ENCODE measurements around the gene SREK1IP1.
"Not testable (repeated sequence)": the region's sequence is repeated elsewhere in the genome, so short reads cannot be mapped to it uniquely, and the experiment has no call there.

SREK1IP1 gene

DNA sequence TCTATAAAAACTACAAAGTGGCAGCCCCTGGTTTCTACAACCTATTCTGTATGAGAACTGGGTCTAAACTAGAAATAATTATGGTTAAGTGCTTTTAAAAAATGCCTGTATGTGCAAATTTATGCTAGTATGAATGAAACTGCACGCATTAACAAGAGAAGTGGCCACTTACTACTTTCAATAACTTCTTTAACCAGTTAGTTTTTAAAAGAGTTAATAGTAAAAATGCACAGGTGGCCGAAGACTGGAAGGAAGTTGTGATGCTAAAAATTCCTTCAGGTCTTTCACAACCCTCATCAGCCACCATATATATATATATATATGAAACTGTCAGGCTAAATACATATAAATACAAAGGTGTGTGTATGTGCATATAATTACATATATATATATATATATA is 41.3 kb downstream of the SREK1IP1 start:
- ATAC-seq, result no peak
- H3K27me3 Mint-ChIP-seq, result no peaks in the 10 kb centered on the region
- no peaks in the 10 kb centered on the region for H3K9me3 Mint-ChIP-seq
- H3K4me1 Mint-ChIP-seq, result no peaks in the 10 kb centered on the region
- peaks cover 46% of the 10 kb centered on the region for H3K36me3 Mint-ChIP-seq
- no peak overlapping the region for H3K27ac Mint-ChIP-seq
- H3K4me3 Mint-ChIP-seq, result no peak overlapping the region

- Mint-ChIP-seq H3K9me3 (no peaks in the 10 kb centered on the region), H3K27me3 (no peaks in the 10 kb centered on the region), H3K36me3 (peaks cover 25% of the 10 kb centered on the region), H3K4me1 (no peaks in the 10 kb centered on the region), H3K27ac (no peak overlapping the region), H3K4me3 (no peak overlapping the region)
- ATAC-seq, result no peak
Observed at GRCh38 chr5:64722588-64722987, 45.9 kb downstream of the SREK1IP1 start.

GRCh38 chr5:64714495-64714894 is 54.0 kb downstream of the SREK1IP1 start:
- not testable (repeated sequence) for H3K36me3 Mint-ChIP-seq, H3K9me3 Mint-ChIP-seq

GRCh38 chr5:64707191-64707590 is 61.3 kb downstream of the SREK1IP1 start:
- Mint-ChIP-seq H3K4me3 (no peak overlapping the region), H3K27ac (no peak overlapping the region), H3K9me3 (no peaks in the 10 kb centered on the region), H3K36me3 (no peaks in the 10 kb centered on the region), H3K4me1 (no peaks in the 10 kb centered on the region), H3K27me3 (peaks cover 27% of the 10 kb centered on the region)
- ATAC-seq, result no peak

More at GRCh38 chr5:64714495-64714894, 54.0 kb downstream of the SREK1IP1 start:
- not testable (repeated sequence) for H3K27me3 Mint-ChIP-seq, H3K27ac Mint-ChIP-seq, H3K4me1 Mint-ChIP-seq, H3K4me3 Mint-ChIP-seq, ATAC-seq

DNA sequence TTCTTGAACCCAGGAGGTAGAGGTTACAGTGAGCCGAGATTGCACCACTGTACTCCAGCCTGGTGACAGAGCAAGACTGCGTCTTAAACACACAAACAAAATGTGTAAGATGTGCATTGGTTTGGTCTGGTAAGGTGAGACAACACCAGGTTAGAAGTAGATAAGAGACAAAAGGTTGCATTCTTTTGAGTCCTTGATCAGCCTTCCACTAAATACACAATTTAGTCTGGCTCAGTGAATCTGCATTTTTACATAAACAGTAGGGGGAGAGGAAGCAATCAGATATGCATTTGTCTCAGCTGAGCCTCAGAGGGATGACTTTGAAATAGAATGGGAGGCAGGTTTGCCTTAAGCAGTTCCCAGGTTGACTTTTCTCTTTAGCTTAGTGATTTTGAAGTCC is 62.4 kb downstream of the SREK1IP1 start:
- H3K4me3 Mint-ChIP-seq, H3K4me1 Mint-ChIP-seq, H3K36me3 Mint-ChIP-seq, H3K9me3 Mint-ChIP-seq, ATAC-seq, H3K27ac Mint-ChIP-seq: not testable (repeated sequence)
- H3K27me3 Mint-ChIP-seq, result peaks cover 27% of the 10 kb centered on the region

- Mint-ChIP-seq H3K27ac (no peak overlapping the region), H3K9me3 (peaks cover 9% of the 10 kb centered on the region), H3K36me3 (no peaks in the 10 kb centered on the region), H3K4me1 (no peaks in the 10 kb centered on the region), H3K27me3 (peaks cover 16% of the 10 kb centered on the region), H3K4me3 (no peak overlapping the region)
- ATAC-seq, result no peak
Observed at GRCh38 chr5:64700765-64701164, 67.7 kb downstream of the SREK1IP1 start.

- H3K36me3 Mint-ChIP-seq, H3K9me3 Mint-ChIP-seq: not testable (repeated sequence)
Observed at GRCh38 chr5:64696414-64696813, 72.1 kb downstream of the SREK1IP1 start.

DNA sequence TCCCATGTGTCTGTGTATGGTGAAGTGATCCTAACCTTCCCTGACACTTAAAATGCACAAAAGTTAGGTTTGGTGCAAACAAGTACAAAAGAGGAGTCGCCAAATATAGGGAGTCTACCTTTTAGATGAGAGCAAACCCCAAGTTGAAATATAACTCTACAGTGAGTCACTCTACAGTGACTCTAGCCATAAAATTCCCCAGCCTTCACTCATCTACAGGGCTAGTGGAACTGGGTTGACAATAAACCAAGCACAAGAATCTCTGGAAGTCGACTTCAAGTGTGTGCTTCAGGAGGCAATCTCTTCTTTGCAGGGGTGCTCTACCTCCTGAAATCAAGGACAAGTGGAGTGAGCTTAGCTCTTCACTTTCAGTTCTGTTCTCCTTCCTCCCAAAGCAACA is 74.9 kb downstream of the SREK1IP1 start:
- ATAC-seq, result no peak
- no peak overlapping the region for H3K4me3 Mint-ChIP-seq
- peaks cover 11% of the 10 kb centered on the region for H3K4me1 Mint-ChIP-seq
- peaks cover 9% of the 10 kb centered on the region for H3K9me3 Mint-ChIP-seq
- H3K27me3 Mint-ChIP-seq, result peaks cover 33% of the 10 kb centered on the region
- H3K36me3 Mint-ChIP-seq, result no peaks in the 10 kb centered on the region
- no peak overlapping the region for H3K27ac Mint-ChIP-seq

More at GRCh38 chr5:64696414-64696813, 72.1 kb downstream of the SREK1IP1 start:
- ATAC-seq, H3K27ac Mint-ChIP-seq, H3K27me3 Mint-ChIP-seq, H3K4me3 Mint-ChIP-seq, H3K4me1 Mint-ChIP-seq: not testable (repeated sequence)

DNA sequence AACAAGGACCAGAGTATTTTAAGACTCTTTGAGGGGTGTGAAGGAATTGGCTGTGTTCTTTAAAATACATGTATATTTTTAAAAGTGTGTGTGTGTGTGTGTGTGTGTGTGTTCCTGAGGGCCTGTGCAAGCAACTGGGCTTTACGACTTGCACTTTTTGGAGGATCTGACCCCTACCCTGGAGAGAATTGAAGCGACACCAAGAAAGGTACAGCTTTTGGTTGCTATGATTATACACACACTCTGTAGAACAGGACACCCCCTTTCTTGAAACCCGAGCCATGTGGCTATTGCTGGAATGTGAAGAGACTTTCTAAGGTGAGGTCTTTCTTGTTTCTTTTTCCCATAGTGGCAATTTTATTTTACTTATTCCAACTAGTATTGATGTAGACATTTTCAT is 77.2 kb downstream of the SREK1IP1 start:
- no peak overlapping the region for H3K27ac Mint-ChIP-seq
- H3K36me3 Mint-ChIP-seq, result no peaks in the 10 kb centered on the region
- ATAC-seq, result no peak
- H3K4me3 Mint-ChIP-seq, result no peak overlapping the region
- H3K4me1 Mint-ChIP-seq, result peaks cover 11% of the 10 kb centered on the region
- peaks cover 43% of the 10 kb centered on the region for H3K27me3 Mint-ChIP-seq
- H3K9me3 Mint-ChIP-seq, result no peaks in the 10 kb centered on the region

DNA sequence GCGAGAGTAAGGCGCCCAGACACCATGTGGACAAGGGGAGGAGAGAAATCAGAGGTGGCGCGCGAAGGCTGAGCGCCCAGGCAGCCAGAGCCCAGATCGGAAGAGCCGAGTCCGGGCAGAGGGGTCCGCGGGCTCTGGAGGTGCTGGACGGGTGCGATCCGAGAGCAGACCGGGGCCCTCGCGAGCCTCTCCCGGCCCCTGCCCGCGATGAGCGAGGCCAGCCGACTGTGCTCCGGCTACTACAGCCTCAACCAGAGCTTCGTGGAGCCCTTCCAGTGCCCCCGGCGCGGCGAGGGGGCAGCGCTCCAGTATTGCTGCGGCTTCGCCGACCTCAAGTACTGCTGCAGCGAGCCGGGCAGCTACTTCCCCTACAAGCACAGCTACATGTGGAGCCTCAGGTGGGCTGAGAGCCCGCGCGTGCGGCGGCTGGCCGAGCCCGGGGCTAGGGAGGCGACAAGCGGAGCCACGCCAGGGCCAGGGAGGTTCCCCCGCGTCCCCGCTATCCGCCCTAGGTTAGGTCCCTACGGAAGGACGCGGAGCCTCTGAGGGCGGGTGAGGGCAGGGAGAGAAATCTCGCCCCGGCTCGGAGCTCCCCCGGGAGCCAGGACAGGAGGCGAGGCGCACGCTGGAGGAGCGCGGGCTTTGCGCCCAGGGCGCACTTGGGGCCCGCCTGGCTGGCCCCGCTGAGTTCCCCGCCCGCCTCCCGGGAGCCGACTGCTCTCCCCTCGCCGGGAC is 77.9 kb downstream of the SREK1IP1 start, which contains the start of gene SHISAL2B:
SHISAL2B (plus strand) TSS at position 87 of the 735 bp plus-strand sequence; CDS start at position 208, 121 bp downstream.
- Mint-ChIP-seq H3K9me3 (no peaks in the 10 kb centered on the region), H3K4me1 (peaks cover 11% of the 10 kb centered on the region), H3K27me3 (peaks cover 43% of the 10 kb centered on the region), H3K36me3 (no peaks in the 10 kb centered on the region), H3K4me3 (peak within 1 kb of the TSS; percentile 50), H3K27ac (no peak within 1 kb of the TSS)
- ATAC-seq, result peak; percentile 50

DNA sequence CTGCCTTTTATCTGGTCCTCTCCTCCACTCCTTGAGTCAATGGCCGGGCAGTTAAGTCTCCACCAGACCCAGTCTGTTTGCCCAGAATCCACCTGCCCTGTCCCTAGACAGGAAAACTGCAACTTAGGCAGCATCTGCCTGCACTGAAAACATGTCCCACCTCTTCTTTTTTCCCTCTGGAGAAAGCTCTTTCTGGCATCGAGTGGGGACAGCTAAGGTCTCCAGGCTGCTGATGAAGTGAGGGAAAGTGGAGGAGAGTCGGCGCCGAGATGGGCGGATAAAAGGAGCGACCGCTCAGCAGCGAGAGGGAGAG is 78.4 kb downstream of the SREK1IP1 start:
- Mint-ChIP-seq H3K4me3 (peak overlapping the region; percentile 50), H3K27ac (no peak overlapping the region), H3K36me3 (no peaks in the 10 kb centered on the region), H3K9me3 (no peaks in the 10 kb centered on the region), H3K4me1 (peaks cover 11% of the 10 kb centered on the region), H3K27me3 (peaks cover 43% of the 10 kb centered on the region)
- ATAC-seq, result no peak

- Mint-ChIP-seq H3K27me3 (peaks cover 43% of the 10 kb centered on the region), H3K4me3 (no peak overlapping the region), H3K4me1 (peaks cover 11% of the 10 kb centered on the region), H3K36me3 (no peaks in the 10 kb centered on the region), H3K27ac (no peak overlapping the region), H3K9me3 (no peaks in the 10 kb centered on the region)
- ATAC-seq, result no peak
Observed at GRCh38 chr5:64688965-64689364, 79.5 kb downstream of the SREK1IP1 start.

GRCh38 chr5:64688391-64688790 is 80.1 kb downstream of the SREK1IP1 start:
- no peak for ATAC-seq
- Mint-ChIP-seq H3K36me3 (no peaks in the 10 kb centered on the region), H3K4me3 (no peak overlapping the region), H3K9me3 (no peaks in the 10 kb centered on the region), H3K27me3 (peaks cover 43% of the 10 kb centered on the region), H3K4me1 (peaks cover 11% of the 10 kb centered on the region), H3K27ac (no peak overlapping the region)

GRCh38 chr5:64685866-64686265 is 82.6 kb downstream of the SREK1IP1 start:
- no peaks in the 10 kb centered on the region for H3K9me3 Mint-ChIP-seq
- peaks cover 11% of the 10 kb centered on the region for H3K4me1 Mint-ChIP-seq
- H3K4me3 Mint-ChIP-seq, result no peak overlapping the region
- no peaks in the 10 kb centered on the region for H3K36me3 Mint-ChIP-seq
- no peak for ATAC-seq
- H3K27me3 Mint-ChIP-seq, result peaks cover 31% of the 10 kb centered on the region
- H3K27ac Mint-ChIP-seq, result no peak overlapping the region

- Mint-ChIP-seq H3K4me3 (no peak overlapping the region), H3K27ac (no peak overlapping the region), H3K36me3 (no peaks in the 10 kb centered on the region), H3K4me1 (no peaks in the 10 kb centered on the region), H3K27me3 (peaks cover 12% of the 10 kb centered on the region), H3K9me3 (no peaks in the 10 kb centered on the region)
- no peak for ATAC-seq
Observed at GRCh38 chr5:64682608-64683007, 85.9 kb downstream of the SREK1IP1 start.

DNA sequence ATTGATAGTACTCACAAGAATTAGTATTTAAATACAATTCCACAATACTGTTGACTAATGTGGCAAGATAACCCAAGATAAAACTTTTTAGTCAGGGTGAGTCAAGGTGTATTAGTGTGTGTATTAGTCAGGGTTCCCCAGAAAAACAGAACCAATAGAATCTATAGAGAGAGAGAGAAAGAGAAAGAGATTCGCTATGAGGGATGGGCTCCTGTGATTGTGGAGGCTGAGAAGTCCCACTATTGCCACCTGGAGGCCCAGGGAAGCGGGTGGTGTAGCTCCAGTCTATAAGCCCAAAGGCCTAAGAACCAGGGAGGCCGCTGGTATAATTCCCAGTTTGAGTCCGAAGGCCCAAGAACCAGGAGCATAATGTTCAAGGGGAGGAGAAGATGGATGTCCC is 88.2 kb downstream of the SREK1IP1 start:
- Mint-ChIP-seq H3K27me3 (peaks cover 20% of the 10 kb centered on the region), H3K36me3 (no peaks in the 10 kb centered on the region), H3K9me3 (no peaks in the 10 kb centered on the region), H3K27ac (no peak overlapping the region), H3K4me3 (no peak overlapping the region), H3K4me1 (no peaks in the 10 kb centered on the region)
- no peak for ATAC-seq

Data from stimulated activated memory B cell treated with anti-CD40 and anti-IgM and Interleukin-4, amounts not matched to agents 10 μg/mL and 1 μg/mL and 100 μg/mL, for 72 hours (primary cell).